GM23338 (cell line): ENCODE data around the gene FXYD7. TPM values are rescaled to one million over a fixed set of nuclear protein-coding genes. Genes with fewer than 3 reads are reported as not detected.

Source experiments
- ATAC-seq: fragments of 200-7000 bp; cut with Tn5 transposase; 3 replicates; pipeline ENCODE4 v1.9.1; 2020
- DNase-seq: peaks from one replicate; pipeline ENCODE4 v3.0.0-alpha.2; 2015; ENCODE audit warnings: low spot score
- H2AFZ ChIP-seq: fragments of 200-600 bp; sonication (generic); 2 replicates; pipeline ENCODE4 v1.8.0; 2016; ENCODE audit warnings: antibody characterized with exemption, mild to moderate bottlenecking, moderate library complexity
- H3F3A ChIP-seq: fragments of 200-600 bp; sonication (generic); replicated peaks from 2 replicates; pipeline ENCODE4 v1.8.0; 2017; ENCODE audit warnings: antibody characterized with exemption, mixed run types, low read depth
- H3K27ac ChIP-seq: fragments of 200-600 bp; sonication (generic); 2 replicates; pipeline ENCODE4 v1.6.1; 2016; ENCODE audit warnings: low read depth
- H3K27me3 ChIP-seq: fragments of 200-600 bp; sonication (generic); 2 replicates; pipeline ENCODE4 v1.8.0; 2016; ENCODE audit warnings: mild to moderate bottlenecking, mixed run types, moderate library complexity; ENCODE audit not compliant: insufficient read depth
- H3K36me3 ChIP-seq: fragments of 200-600 bp; sonication (generic); 2 replicates; pipeline ENCODE4 v1.8.0; 2016; ENCODE audit warnings: mild to moderate bottlenecking; ENCODE audit not compliant: insufficient read depth
- H3K4me1 ChIP-seq: fragments of 200-600 bp; sonication (generic); 2 replicates; pipeline ENCODE4 v1.8.0; 2016; ENCODE audit warnings: mild to moderate bottlenecking, moderate library complexity; ENCODE audit not compliant: insufficient read depth
- H3K4me2 ChIP-seq: fragments of 200-600 bp; sonication (generic); 2 replicates; pipeline ENCODE4 v1.7.1; 2017; ENCODE audit warnings: mixed run types
- H3K4me3 ChIP-seq: fragments of 200-600 bp; sonication (generic); 2 replicates; pipeline ENCODE4 v1.6.1; 2016; ENCODE audit warnings: mixed run types
- H3K79me2 ChIP-seq: fragments of 200-600 bp; sonication (generic); replicated peaks from 2 replicates; pipeline ENCODE4 v1.8.0; 2017; ENCODE audit warnings: mild to moderate bottlenecking; ENCODE audit not compliant: insufficient read depth
- H3K9me2 ChIP-seq: fragments of 200-600 bp; sonication (generic); 2 replicates; pipeline ENCODE4 v1.8.0; 2017; ENCODE audit not compliant: insufficient read depth
- H4K20me1 ChIP-seq: fragments of 200-600 bp; sonication (generic); replicated peaks from 2 replicates; pipeline ENCODE4 v1.8.0; 2017; ENCODE audit warnings: mild to moderate bottlenecking; ENCODE audit not compliant: insufficient read depth
- H3K27ac Mint-ChIP-seq: 2 replicates; pipeline ENCODE4 v1.8.0; 2020; ENCODE audit warnings: inconsistent platforms, mild to moderate bottlenecking, moderate library complexity, mixed read lengths
- H3K27me3 Mint-ChIP-seq: 3 replicates; pipeline ENCODE4 v1.8.0; 2022; ENCODE audit warnings: low read depth, mild to moderate bottlenecking, moderate library complexity, mixed read lengths, inconsistent platforms; ENCODE audit not compliant: insufficient read depth, poor library complexity
- H3K36me3 Mint-ChIP-seq: 3 replicates; pipeline ENCODE4 v1.8.0; 2021; ENCODE audit warnings: low read depth, mild to moderate bottlenecking, inconsistent platforms, moderate library complexity, mixed read lengths
- H3K4me1 Mint-ChIP-seq: 3 replicates; pipeline ENCODE4 v1.8.0; 2020; ENCODE audit warnings: mild to moderate bottlenecking, inconsistent platforms, mixed read lengths
- H3K4me3 Mint-ChIP-seq: 3 replicates; pipeline ENCODE4 v1.8.0; 2021; ENCODE audit warnings: moderate library complexity, mild to moderate bottlenecking, inconsistent platforms, mixed read lengths
- H3K9me3 Mint-ChIP-seq: 3 replicates; pipeline ENCODE4 v1.8.0; 2020; ENCODE audit warnings: moderate library complexity, mild to moderate bottlenecking, inconsistent platforms, mixed read lengths
- NANOG ChIP-seq: IDR thresholded peaks from 2 replicates; pipeline ENCODE4 v1.6.1; 2016; ENCODE audit warnings: antibody characterized with exemption, borderline replicate concordance
- STAT1 ChIP-seq: IDR thresholded peaks from one replicate; pipeline ENCODE4 v1.6.1; 2016; ENCODE audit warnings: antibody characterized with exemption; ENCODE audit not compliant: unreplicated experiment
- ZNF331 ChIP-seq: fragments of 250-450 bp; sonication (Bioruptor Pico); IDR thresholded peaks from 2 replicates; pipeline ENCODE4 v1.5.0; 2020; ENCODE audit warnings: low read depth, mild to moderate bottlenecking, moderate library complexity
- polyA plus RNA-seq: library from polyadenylated mRNA; unstranded; fragments of >200 nt; fragmentation: Nextera tagmentation; extraction: Ambion mirVana; gene quantifications from 2 replicates; pipeline ENCODE4 v1.2.1, GENCODE V29; 2016
- total RNA-seq: library from RNA; depleted of rRNA; stranded (reverse); fragments of >200 nt; shearing (Covaris generic); gene quantifications from 2 replicates; pipeline ENCODE4 v1.2.3, GENCODE V29; 2014
- TF ChIP-seq, protein P1 (sequence below): fragments of 250-450 bp; sonication (Bioruptor Pico); IDR thresholded peaks from 2 replicates; pipeline ENCODE4 v1.5.0; 2020; ENCODE audit warnings: mild to moderate bottlenecking, moderate library complexity
- TF ChIP-seq, protein P2 (sequence below), 2 experiments: fragments of 200-600 bp in 1 of 2; sonication (generic) in 1 of 2; conservative IDR thresholded peaks; 2 replicates each; pipeline versions ENCODE4 v1.5.1 to v1.6.1; 2016 to 2017; ENCODE audit warnings: antibody characterized with exemption in 2 of 2, low read depth in 2 of 2, mild to moderate bottlenecking in 2 of 2, moderate library complexity in 1 of 2
- TF ChIP-seq, protein P3 (sequence below): IDR thresholded peaks from 2 replicates; pipeline ENCODE4 v1.6.1; 2016; ENCODE audit warnings: antibody characterized with exemption

Gene FXYD7
- total and polyA plus RNA-seq, 2 experiments from 2014 or later: 9.6 to 44.0 TPM

DNA sequence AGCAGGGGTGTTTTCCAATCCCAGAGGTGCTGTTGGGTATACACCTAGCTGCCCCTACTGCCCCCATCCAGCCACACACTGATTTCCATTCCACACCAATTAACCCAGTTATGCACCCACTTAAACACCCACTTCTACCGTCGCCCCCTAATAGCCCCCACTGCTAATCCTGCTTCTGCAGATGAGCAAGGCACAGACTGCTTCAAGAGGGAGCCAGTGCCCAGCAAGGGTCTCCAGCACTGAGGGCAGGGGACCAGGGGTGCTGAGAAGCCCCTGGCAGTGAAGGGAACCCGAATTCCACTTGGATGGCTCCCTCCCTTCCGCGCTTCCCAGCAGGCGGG lies 1.2 kb downstream of the FXYD7 start (continued):
- TF ChIP-seq, protein P1, sequence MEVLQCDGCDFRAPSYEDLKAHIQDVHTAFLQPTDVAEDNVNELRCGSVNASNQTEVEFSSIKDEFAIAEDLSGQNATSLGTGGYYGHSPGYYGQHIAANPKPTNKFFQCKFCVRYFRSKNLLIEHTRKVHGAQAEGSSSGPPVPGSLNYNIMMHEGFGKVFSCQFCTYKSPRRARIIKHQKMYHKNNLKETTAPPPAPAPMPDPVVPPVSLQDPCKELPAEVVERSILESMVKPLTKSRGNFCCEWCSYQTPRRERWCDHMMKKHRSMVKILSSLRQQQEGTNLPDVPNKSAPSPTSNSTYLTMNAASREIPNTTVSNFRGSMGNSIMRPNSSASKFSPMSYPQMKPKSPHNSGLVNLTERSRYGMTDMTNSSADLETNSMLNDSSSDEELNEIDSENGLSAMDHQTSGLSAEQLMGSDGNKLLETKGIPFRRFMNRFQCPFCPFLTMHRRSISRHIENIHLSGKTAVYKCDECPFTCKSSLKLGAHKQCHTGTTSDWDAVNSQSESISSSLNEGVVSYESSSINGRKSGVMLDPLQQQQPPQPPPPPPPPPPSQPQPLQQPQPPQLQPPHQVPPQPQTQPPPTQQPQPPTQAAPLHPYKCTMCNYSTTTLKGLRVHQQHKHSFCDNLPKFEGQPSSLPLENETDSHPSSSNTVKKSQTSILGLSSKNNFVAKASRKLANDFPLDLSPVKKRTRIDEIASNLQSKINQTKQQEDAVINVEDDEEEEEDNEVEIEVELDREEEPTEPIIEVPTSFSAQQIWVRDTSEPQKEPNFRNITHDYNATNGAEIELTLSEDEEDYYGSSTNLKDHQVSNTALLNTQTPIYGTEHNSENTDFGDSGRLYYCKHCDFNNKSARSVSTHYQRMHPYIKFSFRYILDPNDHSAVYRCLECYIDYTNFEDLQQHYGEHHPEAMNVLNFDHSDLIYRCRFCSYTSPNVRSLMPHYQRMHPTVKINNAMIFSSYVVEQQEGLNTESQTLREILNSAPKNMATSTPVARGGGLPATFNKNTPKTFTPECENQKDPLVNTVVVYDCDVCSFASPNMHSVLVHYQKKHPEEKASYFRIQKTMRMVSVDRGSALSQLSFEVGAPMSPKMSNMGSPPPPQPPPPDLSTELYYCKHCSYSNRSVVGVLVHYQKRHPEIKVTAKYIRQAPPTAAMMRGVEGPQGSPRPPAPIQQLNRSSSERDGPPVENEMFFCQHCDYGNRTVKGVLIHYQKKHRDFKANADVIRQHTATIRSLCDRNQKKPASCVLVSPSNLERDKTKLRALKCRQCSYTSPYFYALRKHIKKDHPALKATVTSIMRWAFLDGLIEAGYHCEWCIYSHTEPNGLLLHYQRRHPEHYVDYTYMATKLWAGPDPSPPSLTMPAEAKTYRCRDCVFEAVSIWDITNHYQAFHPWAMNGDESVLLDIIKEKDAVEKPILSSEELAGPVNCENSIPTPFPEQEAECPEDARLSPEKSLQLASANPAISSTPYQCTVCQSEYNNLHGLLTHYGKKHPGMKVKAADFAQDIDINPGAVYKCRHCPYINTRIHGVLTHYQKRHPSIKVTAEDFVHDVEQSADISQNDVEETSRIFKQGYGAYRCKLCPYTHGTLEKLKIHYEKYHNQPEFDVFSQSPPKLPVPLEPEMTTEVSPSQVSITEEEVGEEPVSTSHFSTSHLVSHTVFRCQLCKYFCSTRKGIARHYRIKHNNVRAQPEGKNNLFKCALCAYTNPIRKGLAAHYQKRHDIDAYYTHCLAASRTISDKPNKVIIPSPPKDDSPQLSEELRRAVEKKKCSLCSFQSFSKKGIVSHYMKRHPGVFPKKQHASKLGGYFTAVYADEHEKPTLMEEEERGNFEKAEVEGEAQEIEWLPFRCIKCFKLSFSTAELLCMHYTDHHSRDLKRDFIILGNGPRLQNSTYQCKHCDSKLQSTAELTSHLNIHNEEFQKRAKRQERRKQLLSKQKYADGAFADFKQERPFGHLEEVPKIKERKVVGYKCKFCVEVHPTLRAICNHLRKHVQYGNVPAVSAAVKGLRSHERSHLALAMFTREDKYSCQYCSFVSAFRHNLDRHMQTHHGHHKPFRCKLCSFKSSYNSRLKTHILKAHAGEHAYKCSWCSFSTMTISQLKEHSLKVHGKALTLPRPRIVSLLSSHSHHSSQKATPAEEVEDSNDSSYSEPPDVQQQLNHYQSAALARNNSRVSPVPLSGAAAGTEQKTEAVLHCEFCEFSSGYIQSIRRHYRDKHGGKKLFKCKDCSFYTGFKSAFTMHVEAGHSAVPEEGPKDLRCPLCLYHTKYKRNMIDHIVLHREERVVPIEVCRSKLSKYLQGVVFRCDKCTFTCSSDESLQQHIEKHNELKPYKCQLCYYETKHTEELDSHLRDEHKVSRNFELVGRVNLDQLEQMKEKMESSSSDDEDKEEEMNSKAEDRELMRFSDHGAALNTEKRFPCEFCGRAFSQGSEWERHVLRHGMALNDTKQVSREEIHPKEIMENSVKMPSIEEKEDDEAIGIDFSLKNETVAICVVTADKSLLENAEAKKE (CRISPR knock-in tag): no peak
- TF ChIP-seq STAT1: no peak
- TF ChIP-seq, protein P2, sequence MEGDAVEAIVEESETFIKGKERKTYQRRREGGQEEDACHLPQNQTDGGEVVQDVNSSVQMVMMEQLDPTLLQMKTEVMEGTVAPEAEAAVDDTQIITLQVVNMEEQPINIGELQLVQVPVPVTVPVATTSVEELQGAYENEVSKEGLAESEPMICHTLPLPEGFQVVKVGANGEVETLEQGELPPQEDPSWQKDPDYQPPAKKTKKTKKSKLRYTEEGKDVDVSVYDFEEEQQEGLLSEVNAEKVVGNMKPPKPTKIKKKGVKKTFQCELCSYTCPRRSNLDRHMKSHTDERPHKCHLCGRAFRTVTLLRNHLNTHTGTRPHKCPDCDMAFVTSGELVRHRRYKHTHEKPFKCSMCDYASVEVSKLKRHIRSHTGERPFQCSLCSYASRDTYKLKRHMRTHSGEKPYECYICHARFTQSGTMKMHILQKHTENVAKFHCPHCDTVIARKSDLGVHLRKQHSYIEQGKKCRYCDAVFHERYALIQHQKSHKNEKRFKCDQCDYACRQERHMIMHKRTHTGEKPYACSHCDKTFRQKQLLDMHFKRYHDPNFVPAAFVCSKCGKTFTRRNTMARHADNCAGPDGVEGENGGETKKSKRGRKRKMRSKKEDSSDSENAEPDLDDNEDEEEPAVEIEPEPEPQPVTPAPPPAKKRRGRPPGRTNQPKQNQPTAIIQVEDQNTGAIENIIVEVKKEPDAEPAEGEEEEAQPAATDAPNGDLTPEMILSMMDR (conservative IDR thresholded peaks at IDR 0.05; ENCODE audit: low read depth in 2 of 2): no peak

DNA sequence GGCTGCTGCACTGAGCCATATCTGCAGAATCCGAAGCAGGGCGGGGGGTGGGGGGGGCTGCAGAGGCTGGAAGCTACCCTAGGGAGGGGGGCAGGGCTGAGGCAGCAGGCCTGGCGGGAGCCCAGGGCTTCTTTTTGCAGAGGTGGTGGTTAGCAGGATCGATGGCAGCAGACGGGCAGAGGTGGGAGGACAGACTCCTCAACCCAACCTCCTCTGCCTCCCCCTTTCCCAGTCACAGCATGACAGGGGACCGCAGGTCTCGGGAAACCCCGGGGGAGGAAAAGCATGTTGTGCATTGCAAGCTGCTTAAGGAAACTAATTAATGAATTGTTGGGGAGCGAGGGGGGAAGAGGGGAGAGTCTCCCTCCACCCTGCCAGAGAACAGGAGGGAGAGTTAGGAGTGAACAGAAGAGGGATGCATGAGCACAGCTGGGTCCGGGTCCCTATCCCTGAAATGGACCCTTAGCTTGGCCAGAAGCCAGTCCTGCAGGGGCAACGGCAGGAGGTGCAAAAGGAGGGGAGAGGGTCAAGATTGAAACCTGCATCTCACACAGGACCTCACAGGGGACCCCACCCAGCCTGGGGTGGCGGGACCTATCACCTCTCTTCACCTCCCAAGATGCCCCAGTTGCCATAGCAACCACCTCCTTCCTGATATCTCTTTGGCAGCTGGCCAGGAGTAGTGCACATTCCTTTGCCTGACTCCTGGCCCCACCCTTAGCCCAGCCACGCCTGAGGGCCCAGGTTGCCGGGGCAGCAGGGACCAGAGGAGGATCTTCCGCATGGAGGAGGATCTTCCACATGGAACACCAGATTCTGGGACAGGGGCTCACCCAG lies 1.8 kb downstream of the FXYD7 start:
- DNase-seq (peak; percentile 98), ATAC-seq (peak; percentile 15)
- H3K4me2 ChIP-seq: peak overlapping the region; percentile 90
- peaks cover 30% of the 10 kb centered on the region for H3K4me1 ChIP-seq
- H3K4me3 ChIP-seq: peak overlapping the region; percentile 89; the same call in 1 of the 2 replicates
- Mint-ChIP-seq H3K9me3 (no peaks in the 10 kb centered on the region; the same call in 1 of the 3 replicates), H3K4me3 (peak overlapping the region; percentile 36; the same call in 2 of the 3 replicates), H3K4me1 (peaks cover 36% of the 10 kb centered on the region), H3K27ac (no peak overlapping the region), H3K27me3 (peaks cover 29% of the 10 kb centered on the region), H3K36me3 (0 out of 3 replicates have a peak, but pooled peaks cover 3% of the 10 kb centered on the region)
- 0 out of 2 replicates have a peak, but pooled peaks cover 4% of the 10 kb centered on the region for H4K20me1 ChIP-seq
- H3K79me2 ChIP-seq: no peaks in the 10 kb centered on the region
- no peaks in the 10 kb centered on the region for H3K9me2 ChIP-seq
- H3F3A ChIP-seq: peaks cover 7% of the 10 kb centered on the region; the same call in 1 of the 2 replicates
- H2AFZ ChIP-seq: no peak overlapping the region
- peaks cover 20% of the 10 kb centered on the region for H3K27me3 ChIP-seq
- H3K36me3 ChIP-seq: no peaks in the 10 kb centered on the region
- H3K27ac ChIP-seq: no peak overlapping the region
- TF ChIP-seq ZNF331 (CRISPR knock-in tag): no peak
- no peak for TF ChIP-seq NANOG
- TF ChIP-seq, protein P3, sequence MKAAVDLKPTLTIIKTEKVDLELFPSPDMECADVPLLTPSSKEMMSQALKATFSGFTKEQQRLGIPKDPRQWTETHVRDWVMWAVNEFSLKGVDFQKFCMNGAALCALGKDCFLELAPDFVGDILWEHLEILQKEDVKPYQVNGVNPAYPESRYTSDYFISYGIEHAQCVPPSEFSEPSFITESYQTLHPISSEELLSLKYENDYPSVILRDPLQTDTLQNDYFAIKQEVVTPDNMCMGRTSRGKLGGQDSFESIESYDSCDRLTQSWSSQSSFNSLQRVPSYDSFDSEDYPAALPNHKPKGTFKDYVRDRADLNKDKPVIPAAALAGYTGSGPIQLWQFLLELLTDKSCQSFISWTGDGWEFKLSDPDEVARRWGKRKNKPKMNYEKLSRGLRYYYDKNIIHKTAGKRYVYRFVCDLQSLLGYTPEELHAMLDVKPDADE: no peak
- TF ChIP-seq STAT1: no peak
